ENCODE data around the gene PEX6.

The PEX6 gene

GRCh38 chr6:42978839-42979522, at the start of gene PEX6:
TSS of gene PEX6 (minus strand) at chr6:42979181. CDS start at chr6:42979150, 31 bp downstream.
- DNase-seq, result peak; percentile 91
- Mint-ChIP-seq H3K36me3 (ENCODE audit: low read depth) (peaks cover 17% of the 10 kb centered on the region), H3K27me3 (ENCODE audit: low read depth, poor library complexity) (peaks cover 8% of the 10 kb centered on the region), H3K4me3 (peak within 1 kb of the TSS; percentile 89), H3K4me1 (peaks cover 28% of the 10 kb centered on the region), H3K27ac (peak within 1 kb of the TSS; percentile 68), H3K9me3 (no peaks in the 10 kb centered on the region)
- TF ChIP-seq CTCF (IDR thresholded peaks at IDR 0.05), result no peak

- H3K27ac Mint-ChIP-seq, result no peak overlapping the region
- peaks cover 11% of the 10 kb centered on the region for H3K4me1 Mint-ChIP-seq
- H3K36me3 Mint-ChIP-seq (ENCODE audit: low read depth), result peaks cover 66% of the 10 kb centered on the region
- no peak overlapping the region for H3K4me3 Mint-ChIP-seq
- peaks cover 3% of the 10 kb centered on the region for H3K27me3 Mint-ChIP-seq (ENCODE audit: low read depth, poor library complexity)
- TF ChIP-seq CTCF (IDR thresholded peaks at IDR 0.05), result no peak
- no peaks in the 10 kb centered on the region for H3K9me3 Mint-ChIP-seq
- no peak for DNase-seq
These were observed 47.4 kb upstream of the PEX6 start for GRCh38 chr6:43026365-43026764.

- Mint-ChIP-seq H3K9me3 (no peaks in the 10 kb centered on the region), H3K27me3 (ENCODE audit: low read depth, poor library complexity) (peaks cover 3% of the 10 kb centered on the region), H3K27ac (peak overlapping the region; percentile 8), H3K36me3 (ENCODE audit: low read depth) (peaks cover 49% of the 10 kb centered on the region), H3K4me3 (no peak overlapping the region), H3K4me1 (peaks cover 22% of the 10 kb centered on the region)
- TF ChIP-seq CTCF (IDR thresholded peaks at IDR 0.05), result no peak
- no peak for DNase-seq
These were observed 45.5 kb upstream of the PEX6 start for GRCh38 chr6:43024436-43024835.

GRCh38 chr6:43021270-43022047, 42.5 kb upstream of the PEX6 start, which contains the start of gene RRP36:
TSS of gene RRP36 (plus strand) at chr6:43021623. CDS start at chr6:43021655, 32 bp downstream.
- Mint-ChIP-seq H3K4me3 (peak within 1 kb of the TSS; percentile 96), H3K36me3 (ENCODE audit: low read depth) (peaks cover 48% of the 10 kb centered on the region), H3K9me3 (no peaks in the 10 kb centered on the region), H3K4me1 (peaks cover 26% of the 10 kb centered on the region), H3K27me3 (ENCODE audit: low read depth, poor library complexity) (peaks cover 6% of the 10 kb centered on the region), H3K27ac (peak within 1 kb of the TSS; percentile 99)
- DNase-seq, result peak; percentile 78
- no peak for TF ChIP-seq CTCF (IDR thresholded peaks at IDR 0.05)

GRCh38 chr6:43020847-43021246, 41.9 kb upstream of the PEX6 start:
- Mint-ChIP-seq H3K36me3 (ENCODE audit: low read depth) (peaks cover 43% of the 10 kb centered on the region), H3K27me3 (ENCODE audit: low read depth, poor library complexity) (peaks cover 6% of the 10 kb centered on the region), H3K9me3 (no peaks in the 10 kb centered on the region), H3K27ac (peak overlapping the region; percentile 82), H3K4me3 (peak overlapping the region; percentile 96), H3K4me1 (peaks cover 33% of the 10 kb centered on the region)
- no peak for TF ChIP-seq CTCF (IDR thresholded peaks at IDR 0.05)
- peak; percentile 16 for DNase-seq

Measured in nephron progenitor cell (in vitro differentiated cells).